Stimulated activated CD4-positive, alpha-beta T cell treated with anti-CD3 and anti-CD28 coated beads, Interleukin-4, amount 100 ng/mL, for 24 hours (primary cell): ENCODE measurements around the gene PPARGC1A.

Source experiments
- DNase-seq: peaks from one replicate; pipeline ENCODE4 v3.0.0-alpha.2; 2020

PPARGC1A gene

DNA sequence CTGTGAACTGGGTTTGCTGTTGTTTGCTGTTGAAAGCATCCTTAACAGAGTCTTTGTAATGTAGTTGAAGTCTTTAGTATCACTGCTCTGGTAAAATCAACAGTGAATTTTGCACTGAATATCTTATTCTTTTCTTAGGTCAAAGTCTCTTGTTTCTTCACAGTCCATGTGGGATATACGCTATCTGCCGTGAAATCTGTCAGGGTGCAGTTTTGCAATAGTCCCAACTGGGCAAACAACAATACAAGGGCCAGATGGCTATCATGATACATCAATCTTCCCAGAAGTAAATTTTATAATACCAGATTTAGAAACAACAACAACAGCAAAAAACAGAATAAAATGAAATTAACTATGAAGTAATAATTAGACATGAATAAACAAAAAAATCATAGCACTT is 123.5 kb downstream of the PPARGC1A start:
- no peak for DNase-seq

DNA sequence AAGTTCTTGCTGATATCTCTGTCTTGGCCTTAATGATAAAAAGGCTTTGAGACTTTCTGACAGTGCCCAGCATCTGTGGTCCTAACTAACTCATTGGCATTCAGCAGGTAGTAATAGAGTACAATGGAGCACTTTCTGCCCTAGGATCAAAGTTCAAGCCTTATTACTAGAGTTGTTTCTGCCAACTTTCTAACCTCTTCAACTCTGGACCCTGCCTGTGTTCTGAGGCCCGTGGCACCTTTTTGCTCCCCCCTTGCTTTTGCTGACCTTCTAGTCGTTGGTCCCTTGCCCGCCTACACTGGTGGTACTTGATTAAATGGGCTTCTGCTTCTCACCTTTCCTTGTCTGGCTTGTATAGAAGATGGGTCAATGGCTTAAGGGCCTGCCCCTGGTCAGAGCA is 126.3 kb downstream of the PPARGC1A start:
- no peak for DNase-seq

DNA sequence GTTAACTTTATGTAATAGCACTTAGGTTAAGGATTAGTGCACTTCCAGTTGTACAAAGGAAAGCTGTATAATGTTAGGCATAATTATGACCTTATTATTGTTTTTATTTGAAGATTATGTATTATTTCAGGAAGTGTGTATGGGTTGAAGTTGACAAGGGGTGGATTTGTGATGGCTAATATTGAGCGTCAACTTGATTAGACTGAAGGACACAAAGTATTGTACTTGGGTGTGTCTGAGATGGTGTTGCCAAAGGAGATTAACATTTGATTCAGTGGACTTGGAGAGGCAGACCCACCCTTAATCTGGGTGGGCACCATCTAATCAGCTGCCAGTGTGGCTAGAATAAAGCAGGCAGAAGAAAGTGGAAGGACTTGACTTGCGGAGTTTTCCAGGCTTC is 127.3 kb downstream of the PPARGC1A start:
- no peak for DNase-seq

DNA sequence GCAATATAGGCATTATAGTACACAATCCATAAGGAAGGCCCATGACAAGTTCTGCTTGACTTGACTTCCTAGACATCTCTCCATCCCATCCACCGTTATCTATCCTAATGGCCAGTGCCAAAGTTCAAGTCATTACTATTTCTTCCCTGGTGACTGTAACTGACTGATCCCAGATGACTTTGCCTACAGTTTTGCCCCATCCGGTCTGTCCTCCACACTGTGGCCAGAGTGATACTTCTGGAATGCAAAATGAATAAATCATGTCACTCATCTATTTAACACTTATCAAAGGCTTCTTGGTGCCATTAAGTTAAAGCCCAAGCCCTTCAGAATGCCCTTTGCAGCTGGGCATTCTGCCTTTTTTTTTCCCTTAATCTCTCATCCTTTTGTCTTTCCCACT is 130.8 kb downstream of the PPARGC1A start:
- no peak for DNase-seq

DNA sequence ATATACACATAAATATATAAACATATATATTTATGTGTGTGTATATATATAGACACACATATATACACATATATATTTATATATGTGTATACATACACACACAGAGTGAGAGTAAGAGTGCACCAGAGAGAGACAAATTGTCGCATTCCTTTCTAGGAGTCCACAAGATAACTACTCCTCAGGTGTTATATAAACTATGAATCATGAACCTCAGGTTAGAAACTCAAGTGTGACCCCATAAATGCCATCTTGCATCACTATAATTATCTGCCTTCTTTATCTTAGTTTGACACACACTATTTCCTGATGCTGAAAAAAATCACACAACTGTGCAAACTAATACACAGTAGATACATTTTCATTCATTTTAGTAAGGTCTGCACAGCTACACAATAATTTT is 135.2 kb downstream of the PPARGC1A start:
- DNase-seq: no peak

DNA sequence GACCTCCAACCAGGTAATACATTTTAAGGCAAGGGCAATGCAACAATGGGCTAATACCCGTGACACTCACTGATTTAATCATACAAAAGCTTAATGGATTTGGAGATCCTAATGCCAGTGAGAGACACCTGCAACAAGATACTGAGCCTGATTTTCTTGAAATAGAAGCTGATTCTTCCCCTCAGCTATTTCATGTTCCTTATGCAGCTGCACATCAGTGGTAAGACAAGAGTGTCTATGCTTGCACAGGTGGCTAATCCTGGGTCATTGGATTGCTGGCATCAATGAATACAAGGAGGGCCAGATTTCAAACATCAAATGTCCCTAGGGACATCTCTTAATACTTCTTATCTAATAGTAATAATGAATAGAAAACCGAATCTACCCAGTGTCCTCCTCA is 139.7 kb downstream of the PPARGC1A start:
- DNase-seq: no peak

DNA sequence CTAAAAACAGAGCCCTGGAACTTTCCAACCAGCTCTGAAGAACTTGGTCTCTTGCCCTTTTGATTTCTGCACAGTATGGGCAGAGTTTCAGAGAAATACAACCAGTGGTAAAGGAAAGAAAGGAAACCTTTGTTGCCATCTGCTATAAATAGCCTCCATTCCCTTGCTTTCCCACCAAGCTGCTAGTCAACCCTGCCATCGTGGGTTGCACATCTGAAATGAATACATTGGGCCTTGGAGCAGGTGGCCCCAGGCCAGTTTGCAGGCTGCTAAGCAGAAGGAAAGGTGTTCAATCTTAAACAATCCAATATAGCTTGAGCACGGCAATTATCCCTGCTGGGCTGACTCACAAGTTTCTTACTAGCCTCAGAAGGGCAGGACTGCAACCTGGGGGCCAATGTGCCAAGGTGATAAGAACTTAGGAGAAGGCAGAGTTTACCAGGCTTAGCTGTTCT is 142.5 kb downstream of the PPARGC1A start:
- DNase-seq: no peak

DNA sequence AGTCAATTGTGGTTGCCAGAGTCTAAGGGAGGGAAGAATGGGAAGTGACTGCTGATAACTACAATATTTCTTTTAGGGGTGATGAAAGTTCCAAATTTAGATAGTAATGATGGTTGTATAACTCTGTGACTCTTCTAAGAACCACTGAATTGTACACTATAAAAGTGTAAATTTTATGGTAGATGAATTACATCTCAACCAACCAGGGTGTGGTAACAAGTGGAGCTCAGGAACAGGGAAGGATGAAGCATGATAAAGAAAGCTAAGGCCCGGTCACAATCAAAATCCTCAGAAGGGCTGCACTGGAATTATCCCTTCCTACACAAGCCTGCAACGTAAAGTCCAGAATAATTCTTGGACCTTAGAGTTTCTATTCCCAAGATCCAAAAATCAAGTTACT is 143.2 kb downstream of the PPARGC1A start:
- DNase-seq: no peak

DNA sequence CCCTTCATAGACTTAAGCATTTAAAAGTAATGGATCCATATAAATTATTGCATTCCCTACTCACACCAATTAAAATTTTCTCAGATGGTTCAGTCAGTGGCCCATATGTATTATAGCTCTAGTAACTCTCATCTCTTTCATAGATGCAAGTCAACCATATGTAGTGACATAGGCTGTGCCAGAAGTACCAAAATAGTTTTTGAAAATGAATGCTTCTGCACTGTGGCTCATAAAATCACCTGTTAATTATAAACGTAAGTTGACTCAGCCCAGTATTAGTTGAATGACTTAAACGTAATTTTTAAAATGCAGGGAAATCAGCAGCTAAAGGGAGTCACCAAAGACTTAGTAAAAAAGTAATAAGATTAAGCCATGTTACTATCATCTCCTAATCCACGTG is 143.8 kb downstream of the PPARGC1A start:
- DNase-seq: no peak

DNA sequence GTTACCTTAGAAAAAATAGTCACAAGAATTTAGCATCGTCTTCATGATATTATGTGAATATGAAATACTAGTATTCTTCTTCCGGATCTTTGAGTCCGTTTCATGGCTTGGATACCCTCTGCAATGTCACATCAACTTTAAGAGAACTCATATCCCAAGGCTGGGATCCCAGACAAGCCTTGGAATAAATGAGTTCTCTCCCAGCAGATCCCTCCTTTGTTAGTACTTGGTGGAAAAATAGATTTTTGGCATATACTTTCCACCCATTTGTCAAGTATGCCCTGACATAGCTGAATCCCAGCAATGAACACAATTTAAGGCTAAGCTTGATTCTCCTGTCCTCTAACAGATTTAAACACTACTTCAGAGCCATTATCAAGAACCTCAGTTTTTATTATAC is 144.5 kb downstream of the PPARGC1A start:
- no peak for DNase-seq
